Endothelial cell of umbilical vein (primary cell): Measurements from ENCODE around the gene SFI1. TPM values are rescaled to one million over a fixed set of nuclear protein-coding genes. Genes with fewer than 3 reads are reported as not detected.

Experiments
- BruUV-seq: library from RNA; stranded (reverse); fragments of 400-500 nt; replicated peaks from 2 replicates; lab custom pipeline; 2021; lab: Mats Ljungman, UMichigan
- CTCF ChIA-PET: fragments of 300-600, 350-600 bp; sonication (Branson Sonifier 250); formaldehyde crosslinking; loops from one replicate; lab custom pipeline; 2021; ENCODE audit warnings: antibody characterized with exemption, inconsistent platforms; lab: Charles Lee
- POLR2A ChIA-PET: fragments of 300-600, 350-600 bp; sonication (Branson Sonifier 250); formaldehyde crosslinking; loops from one replicate; lab custom pipeline; 2021; ENCODE audit warnings: antibody characterized with exemption, inconsistent platforms; lab: Charles Lee
- DNase-seq: peaks from one replicate; pipeline ENCODE4 v3.0.0-alpha.2; 2011; ENCODE audit warnings: low read depth, low spot score
- FAIRE-seq: peaks from 2 replicates; lab custom pipeline; 2011; peaks lifted over from hg19 to GRCh38; lab: Jason Lieb, UNC
- H2AFZ ChIP-seq: 2 replicates; pipeline ENCODE4 v1.6.0; 2012; ENCODE audit warnings: low read depth, low read length, control low read depth, inconsistent platforms
- H3K27ac ChIP-seq: 2 replicates; pipeline ENCODE4 v1.5.1; 2011; ENCODE audit warnings: low read depth, mild to moderate bottlenecking, control low read depth, low read length, moderate library complexity; ENCODE audit not compliant: insufficient read depth
- H3K27me3 ChIP-seq, 2 experiments: 2 replicates each; pipeline versions ENCODE4 v1.6.0 to v1.6.1; 2011; ENCODE audit warnings: low read length in 2 of 2, mixed read lengths in 1 of 2; ENCODE audit not compliant: control insufficient read depth in 2 of 2, insufficient read depth in 2 of 2
- H3K36me3 ChIP-seq, 2 experiments: 2 replicates in 1 of 2; 3 replicates in 1 of 2; pipeline ENCODE4 v1.5.1; 2011; ENCODE audit warnings: low read length in 2 of 2, mild to moderate bottlenecking in 1 of 2, moderate library complexity in 1 of 2; ENCODE audit not compliant: control insufficient read depth in 2 of 2, insufficient read depth in 2 of 2; ENCODE audit errors: extremely low read depth in 1 of 2
- H3K4me1 ChIP-seq: 3 replicates; pipeline ENCODE4 v1.5.1; 2011; ENCODE audit warnings: mild to moderate bottlenecking, low read length; ENCODE audit not compliant: control insufficient read depth, insufficient read depth; ENCODE audit errors: extremely low read depth
- H3K4me2 ChIP-seq: 2 replicates; pipeline ENCODE4 v1.6.1; 2011; ENCODE audit warnings: low read length, control low read depth, mixed read lengths; ENCODE audit not compliant: insufficient read depth
- H3K4me3 ChIP-seq, 3 experiments: fragments of 200-600 bp in 1 of 3; sonication (generic), shearing (Covaris generic) in 1 of 3; replicated peaks in 1 of 3; 2 replicates each; pipeline ENCODE4 v1.5.1; 2011 to 2016; ENCODE audit warnings: control low read depth in 3 of 3, low read length in 3 of 3, mild to moderate bottlenecking in 2 of 3, inconsistent platforms in 1 of 3, low read depth in 1 of 3, moderate library complexity in 1 of 3; ENCODE audit not compliant: insufficient read depth in 1 of 3
- H3K79me2 ChIP-seq: 2 replicates; pipeline ENCODE4 v1.6.0; 2012; ENCODE audit warnings: low read length, inconsistent platforms; ENCODE audit not compliant: control insufficient read depth, insufficient read depth
- H3K9ac ChIP-seq: replicated peaks from 2 replicates; pipeline ENCODE3; 2011; ENCODE audit warnings: low read length, control low read depth; ENCODE audit not compliant: insufficient read depth; ENCODE audit errors: extremely low read depth
- H3K9me1 ChIP-seq: replicated peaks from 3 replicates; pipeline ENCODE4 v1.6.0; 2011; ENCODE audit warnings: mild to moderate bottlenecking, low read length; ENCODE audit not compliant: control insufficient read depth, insufficient read depth; ENCODE audit errors: extremely low read depth
- H3K9me3 ChIP-seq: replicated peaks from 2 replicates; pipeline ENCODE4 v1.5.1; 2012; ENCODE audit warnings: low read length, inconsistent platforms; ENCODE audit not compliant: control insufficient read depth, insufficient read depth
- H4K20me1 ChIP-seq: replicated peaks from 2 replicates; pipeline ENCODE3; 2011; ENCODE audit warnings: mild to moderate bottlenecking, low read length; ENCODE audit not compliant: control insufficient read depth, insufficient read depth; ENCODE audit errors: extremely low read depth
- CTCF ChIP-seq, 2 donors: IDR thresholded peaks; 1 replicate in 1 of 2; 2 replicates in 1 of 2; pipeline ENCODE4 v1.5.1; 2011; ENCODE audit warnings: low read length in 2 of 2, mild to moderate bottlenecking in 2 of 2, moderate library complexity in 2 of 2, control low read depth in 1 of 2, inconsistent platforms in 1 of 2, low read depth in 1 of 2; ENCODE audit not compliant: insufficient read depth in 1 of 2; ENCODE audit errors: extremely low read depth in 1 of 2
- EZH2 ChIP-seq: IDR thresholded peaks from 2 replicates; pipeline ENCODE4 v1.6.1; 2012; ENCODE audit warnings: borderline replicate concordance, low read depth, mild to moderate bottlenecking, moderate library complexity, low read length, inconsistent platforms; ENCODE audit not compliant: severe bottlenecking
- FOS ChIP-seq: IDR thresholded peaks from 2 replicates; pipeline ENCODE4 v1.6.1; 2011; ENCODE audit warnings: mild to moderate bottlenecking, low read length, moderate library complexity, borderline replicate concordance; ENCODE audit not compliant: insufficient read depth
- GATA2 ChIP-seq: IDR thresholded peaks from 2 replicates; pipeline ENCODE4 v1.7.0; 2011; ENCODE audit warnings: low read depth, mild to moderate bottlenecking, moderate library complexity, mixed read lengths, low read length; ENCODE audit not compliant: insufficient read length, insufficient read depth
- JUN ChIP-seq: IDR thresholded peaks from 2 replicates; pipeline ENCODE4 v1.6.1; 2011; ENCODE audit warnings: borderline replicate concordance, low read depth; ENCODE audit not compliant: insufficient read length, insufficient read depth
- MYC ChIP-seq: IDR thresholded peaks from one replicate; pipeline ENCODE4 v1.6.1; 2011; ENCODE audit warnings: mild to moderate bottlenecking, low read depth, low read length
- POLR2A ChIP-seq: IDR thresholded peaks from 2 replicates; pipeline ENCODE4 v1.6.1; 2012; ENCODE audit warnings: low read depth, mild to moderate bottlenecking, control low read depth, low read length
- POLR2AphosphoS5 ChIP-seq: IDR thresholded peaks from 2 replicates; pipeline ENCODE4 v1.6.1; 2012; ENCODE audit warnings: low read depth, mild to moderate bottlenecking, control low read depth, low read length, moderate library complexity; ENCODE audit not compliant: insufficient read depth
- dilution Hi-C: fragments of 300-500 bp; cut with MboI; formaldehyde crosslinking; loops from one replicate; pipeline ENCODE4 v1.15.0; 2019; ENCODE audit warnings: low sequenced_read_pairs; ENCODE audit not compliant: extremely low pct_ligation_motif_present
- intact Hi-C: fragments of 100-400 bp; cut with micrococcal nuclease; formaldehyde crosslinking; loops from one replicate; pipeline ENCODE4 v1.10.0; 2022
- polyA plus RNA-seq, 4 experiments: library from polyadenylated mRNA; depleted of rRNA in 3 of 4; stranded (reverse) in 3 of 4; unstranded in 1 of 4; fragments of >200 nt; gene quantifications; 2 replicates each; pipeline versions ENCODE4 v1.2.1 to v1.2.3, GENCODE V29; 2011 to 2012; ENCODE audit warnings: missing spikeins in 1 of 4
- total RNA-seq: library from RNA; stranded (reverse); gene quantifications from 2 replicates; pipeline ENCODE4 v1.2.3, GENCODE V29; 2021
- TF ChIP-seq, protein P1 (sequence below): IDR thresholded peaks from 2 replicates; pipeline ENCODE4 v1.6.1; 2011; ENCODE audit not compliant: insufficient read depth, insufficient read length

Gene SFI1
- total and polyA plus RNA-seq, 2 donors (not counting 3 experiments of a cell fraction or from before 2014, with no cell fraction given), result 12.5 to 46.4 TPM

- no TSS peak for BruUV-seq
- H3K4me2 ChIP-seq, result no peak overlapping the region
- no peak for TF ChIP-seq MYC
- no peak for TF ChIP-seq POLR2A
- TF ChIP-seq FOS, result no peak
- no peak for TF ChIP-seq EZH2
- no peak for TF ChIP-seq GATA2
- TF ChIP-seq, protein P1, sequence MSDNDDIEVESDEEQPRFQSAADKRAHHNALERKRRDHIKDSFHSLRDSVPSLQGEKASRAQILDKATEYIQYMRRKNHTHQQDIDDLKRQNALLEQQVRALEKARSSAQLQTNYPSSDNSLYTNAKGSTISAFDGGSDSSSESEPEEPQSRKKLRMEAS, result no peak
- TF ChIP-seq POLR2AphosphoS5, result no peak
- no peak for TF ChIP-seq CTCF (IDR thresholded peaks at IDR 0.05; ENCODE audit: extremely low read depth in 1 of 2, insufficient read depth in 1 of 2, low read depth in 1 of 2, low read length in 2 of 2)
- no peak for TF ChIP-seq JUN
- no peaks in the 10 kb centered on the region for H3K36me3 ChIP-seq
- FAIRE-seq (no peak), DNase-seq (no peak)
- no peaks in the 10 kb centered on the region for H4K20me1 ChIP-seq
- ChIA-PET POLR2A (no interaction called here), CTCF (interaction anchor here (0.8 to 11.3 kb wide), 5 partner anchors 9 to 185 kb away, joined by 3 to 216 read pairs (median 6); no protein-coding TSS in a partner anchor)
- intact Hi-C loops (no loop called here), dilution Hi-C loops (no loop called here)
- H3K27ac ChIP-seq, result peak overlapping the region; percentile 65
- no peak overlapping the region for H3K4me3 ChIP-seq
- no peak overlapping the region for H2AFZ ChIP-seq
- no peaks in the 10 kb centered on the region for H3K27me3 ChIP-seq
- no peaks in the 10 kb centered on the region for H3K9me3 ChIP-seq
- no peaks in the 10 kb centered on the region for H3K9me1 ChIP-seq
- H3K79me2 ChIP-seq, result peaks cover 41% of the 10 kb centered on the region
- H3K4me1 ChIP-seq, result peaks cover 12% of the 10 kb centered on the region
- no peak overlapping the region for H3K9ac ChIP-seq
Measured at GRCh38 chr22:31637447-31637890, 141.1 kb downstream of the SFI1 start.
